ENCODE measurements around the gene NRIP1.

NRIP1 gene

GRCh38 chr21:15003463-15004135, 61.2 kb downstream of the NRIP1 start:
- no peak for DNase-seq

GRCh38 chr21:15001857-15002606, 62.8 kb downstream of the NRIP1 start:
- no peak for DNase-seq

DNA sequence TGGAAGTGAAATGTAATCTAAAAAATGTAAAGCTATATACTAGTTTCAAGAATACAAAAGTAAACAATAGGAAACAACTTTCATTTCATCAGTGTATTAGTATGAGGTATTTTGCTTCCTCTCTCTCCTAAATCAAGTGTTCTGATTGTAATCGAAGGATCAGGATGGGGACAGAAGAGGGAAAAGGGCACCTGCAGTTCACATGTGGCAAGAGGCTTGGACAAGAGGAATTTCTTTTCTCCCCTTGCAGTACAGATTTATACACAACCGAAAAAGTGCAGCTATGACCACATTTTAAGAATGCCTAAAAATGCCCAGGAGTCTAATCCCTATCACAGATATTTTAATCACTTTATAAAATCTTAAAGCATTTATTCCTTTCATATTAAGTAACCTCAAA, 63.7 kb downstream of the NRIP1 start:
- DNase-seq: no peak

DNA sequence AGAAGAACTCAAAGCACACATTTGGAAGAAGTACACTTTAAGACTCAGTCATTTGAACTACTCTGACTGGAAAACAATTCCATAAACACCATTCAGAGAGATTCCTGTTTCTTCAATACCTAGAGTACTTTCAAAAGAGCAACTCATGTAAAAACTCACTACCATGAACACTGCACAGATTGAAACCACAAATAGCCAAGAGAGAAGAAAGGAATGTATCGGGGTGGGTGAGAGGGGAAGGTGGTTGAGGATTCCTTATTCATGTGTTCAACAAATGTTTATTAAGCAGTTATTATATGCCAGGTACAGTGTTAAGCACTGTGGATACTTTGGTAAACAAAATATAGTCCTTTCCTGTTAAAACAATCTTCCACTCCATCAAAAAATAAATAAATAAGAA, 64.7 kb downstream of the NRIP1 start:
- DNase-seq: no peak

GRCh38 chr21:14998784-14999183, 66.0 kb downstream of the NRIP1 start:
- no peak for DNase-seq

DNA sequence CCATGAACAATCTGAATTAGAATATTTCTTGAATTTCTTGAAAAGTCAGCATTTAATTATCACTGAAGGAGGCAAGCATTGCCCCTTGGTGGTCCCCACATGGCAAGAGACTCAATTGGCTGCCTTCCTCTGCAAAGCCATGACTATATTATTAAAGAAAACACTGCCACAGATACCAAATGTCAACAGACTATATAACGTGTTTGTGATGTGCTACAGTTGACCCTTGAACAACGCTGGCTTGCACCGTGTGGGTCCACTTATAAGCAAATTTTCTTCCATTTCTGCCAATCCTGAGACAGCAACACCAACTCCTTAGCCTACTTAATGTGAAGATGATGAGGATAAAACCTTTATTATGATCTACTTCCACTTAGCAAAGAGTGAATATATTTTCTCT, 66.5 kb downstream of the NRIP1 start:
- no peak for DNase-seq

DNA sequence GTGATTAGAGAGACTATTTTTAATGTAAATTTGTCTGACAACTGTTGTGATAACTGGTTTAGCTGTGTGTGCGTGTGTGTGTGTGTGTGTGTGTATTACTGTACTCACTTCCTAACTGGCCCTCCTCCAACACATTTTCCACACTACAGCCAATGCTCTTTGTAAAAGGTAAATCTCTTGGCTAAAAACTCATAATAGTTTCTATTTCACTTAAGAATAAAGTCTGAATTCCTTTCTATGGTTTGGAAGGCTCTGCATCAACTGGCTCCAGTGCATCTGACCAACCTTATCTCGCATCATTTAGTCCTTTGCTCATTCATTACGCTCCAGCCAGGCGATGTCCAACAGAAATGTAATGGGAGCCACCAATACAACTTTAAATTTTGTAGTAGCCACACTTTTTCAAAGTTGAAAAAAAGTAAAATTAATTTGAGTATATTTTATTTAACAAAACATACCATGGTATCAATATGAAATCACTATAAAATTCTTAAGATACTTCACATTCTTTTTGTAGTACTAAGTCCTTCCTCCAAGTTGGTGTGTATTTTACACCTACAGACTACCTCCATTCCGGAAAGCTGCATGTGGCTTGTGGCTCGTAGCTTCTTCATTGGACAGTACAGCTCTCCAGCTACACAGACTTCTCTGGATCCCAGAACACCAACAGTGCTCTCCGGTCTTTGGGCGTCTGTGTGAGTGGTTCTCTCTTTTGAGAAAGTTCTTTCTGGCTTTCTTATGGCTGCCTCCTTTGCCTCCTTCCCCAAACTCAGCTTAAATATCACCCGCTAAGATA, 68.9 kb downstream of the NRIP1 start:
- no peak for DNase-seq

GRCh38 chr21:14995226-14995625, 69.6 kb downstream of the NRIP1 start:
- no peak for DNase-seq

GRCh38 chr21:14993115-14993514, 71.7 kb downstream of the NRIP1 start:
- DNase-seq: no peak

DNA sequence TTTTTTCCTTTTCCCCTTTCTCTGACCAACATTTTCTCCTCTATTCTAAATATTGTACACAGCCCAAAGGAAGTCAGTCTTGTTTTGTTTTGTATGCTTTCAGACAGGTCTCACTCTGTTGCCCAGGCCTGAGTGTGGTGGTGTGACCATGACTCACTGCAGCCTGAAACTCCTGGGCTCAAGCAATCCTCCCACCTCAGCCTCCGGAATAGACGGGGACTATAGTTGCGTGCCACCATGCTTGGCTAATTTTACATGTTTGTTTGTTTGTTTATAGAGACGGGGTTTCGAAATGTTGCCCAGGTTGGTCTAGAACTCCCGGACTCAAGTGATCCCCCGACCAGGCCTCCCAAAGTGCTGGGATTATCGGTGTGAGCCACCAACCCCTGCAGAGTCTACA, 72.8 kb downstream of the NRIP1 start:
- DNase-seq: no peak

GRCh38 chr21:14989359-14989758, 75.4 kb downstream of the NRIP1 start:
- no peak for DNase-seq

GRCh38 chr21:14988760-14989159, 76.0 kb downstream of the NRIP1 start:
- no peak for DNase-seq

GRCh38 chr21:14987370-14988170, 77.2 kb downstream of the NRIP1 start:
- no peak for DNase-seq

DNA sequence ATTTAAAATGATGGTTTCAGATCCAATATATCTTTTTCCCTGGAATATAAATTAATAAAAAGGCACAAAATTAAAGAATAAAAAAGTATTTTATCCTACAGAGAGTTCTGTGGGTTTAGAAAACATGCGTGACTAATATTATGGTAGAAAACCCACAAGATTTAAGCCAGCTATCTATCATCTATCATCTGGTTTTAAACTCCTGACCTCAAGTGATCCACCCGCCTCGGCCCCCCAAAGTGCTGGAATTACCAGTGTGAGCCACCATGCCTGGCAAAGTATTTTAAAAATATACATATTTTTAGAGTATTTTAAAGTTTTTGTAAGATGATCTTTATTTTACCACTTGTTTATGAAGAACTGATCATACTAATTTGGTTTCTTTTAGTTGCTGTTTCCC, 79.5 kb downstream of the NRIP1 start:
- no peak for DNase-seq

DNA sequence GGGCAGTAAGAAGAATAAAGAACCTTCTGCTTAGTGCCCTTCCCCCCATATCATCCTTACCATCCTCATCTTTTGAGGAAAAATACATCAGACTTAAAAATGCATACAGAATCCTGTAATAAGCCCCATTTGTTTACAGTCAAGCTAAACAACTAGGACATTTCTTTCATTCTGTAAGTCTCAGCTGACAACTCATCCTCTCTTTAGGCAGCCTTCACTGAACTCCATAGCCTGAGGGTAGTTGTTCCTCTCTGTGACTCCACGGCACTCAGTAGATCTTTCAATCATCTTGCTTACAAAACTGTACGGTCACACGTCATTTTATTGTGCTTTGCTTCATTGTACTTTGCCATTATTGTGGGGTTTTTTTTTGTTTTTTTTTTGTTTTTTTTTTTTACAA, 82.5 kb downstream of the NRIP1 start:
- no peak for DNase-seq

- no peak for DNase-seq
These were observed 83.6 kb downstream of the NRIP1 start for GRCh38 chr21:14981246-14981645.

DNA sequence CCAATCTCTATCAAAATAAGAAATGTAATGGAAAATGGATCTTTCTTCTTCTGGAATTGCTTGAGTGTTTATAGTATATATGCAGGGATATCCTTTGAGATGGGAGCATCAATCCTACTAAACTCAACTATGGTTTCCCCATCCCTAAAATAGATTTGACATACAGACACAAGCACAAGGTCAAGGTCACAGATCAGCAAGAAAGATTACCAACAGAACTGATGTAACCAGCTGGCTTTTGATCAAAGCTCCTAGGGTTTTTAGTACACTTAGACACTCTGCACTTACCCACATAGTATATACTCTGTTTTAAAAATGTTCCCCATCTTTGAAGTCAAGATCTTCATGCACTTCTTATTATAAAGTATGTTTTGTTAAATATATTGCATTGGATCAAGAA, 85.5 kb downstream of the NRIP1 start:
- DNase-seq: no peak

DNA sequence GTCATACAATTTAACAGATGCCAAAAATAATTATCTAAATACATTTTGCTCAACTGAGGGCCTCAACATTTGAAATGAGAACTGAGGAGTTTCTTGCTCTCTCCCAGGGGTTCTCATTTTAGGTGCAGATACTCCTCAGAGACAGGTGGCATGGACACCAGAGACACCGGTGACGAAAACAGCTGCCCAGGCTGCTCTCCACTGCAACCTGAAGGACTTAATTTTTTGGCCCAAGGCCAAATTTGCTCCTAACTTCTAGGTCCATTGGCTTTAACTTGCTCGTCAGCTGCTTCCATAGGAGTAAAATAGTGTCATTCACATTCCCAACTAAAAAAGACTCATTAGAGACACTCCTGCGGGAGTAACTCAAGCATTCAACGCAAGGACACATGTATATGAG, 87.0 kb downstream of the NRIP1 start:
- DNase-seq: no peak

- DNase-seq: no peak
These were observed 89.5 kb downstream of the NRIP1 start for GRCh38 chr21:14975136-14975919.

DNA sequence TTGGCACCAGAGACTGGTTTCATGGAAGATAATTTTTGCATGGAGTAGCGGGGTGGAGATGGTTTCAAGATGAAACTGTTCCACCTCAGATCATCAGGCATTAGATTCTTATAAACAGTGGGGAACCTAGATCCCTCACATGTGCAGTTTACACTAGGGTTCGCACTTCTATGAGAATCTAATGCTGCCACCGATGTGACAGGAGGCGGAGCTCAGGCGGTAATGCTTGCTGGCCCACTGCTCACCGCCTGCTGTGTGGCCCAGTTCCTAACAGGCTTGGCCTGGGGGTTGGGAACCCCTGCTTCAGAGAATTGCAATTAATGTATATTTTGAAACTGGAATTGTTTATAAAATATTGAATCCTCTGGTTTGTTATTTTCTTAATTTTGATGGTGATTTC, 92.1 kb downstream of the NRIP1 start:
- DNase-seq: no peak

DNA sequence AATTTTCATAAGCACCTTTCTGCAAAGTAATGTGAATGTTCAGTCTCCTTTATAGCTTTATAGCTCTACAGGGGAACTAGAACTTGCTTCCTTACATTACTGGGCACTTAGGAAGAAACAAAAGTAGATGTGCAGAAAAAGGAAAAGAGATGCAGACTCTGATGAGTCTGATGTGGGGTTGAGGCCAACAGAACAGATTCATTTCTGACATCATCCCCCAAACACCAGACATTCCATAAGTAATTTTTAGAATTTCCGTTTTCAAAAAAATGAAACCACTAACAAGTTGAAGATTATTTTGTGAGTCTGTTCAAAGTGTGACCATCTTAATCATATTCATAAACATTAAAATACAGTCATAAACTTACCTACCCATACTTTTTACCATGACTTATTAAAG, 96.0 kb downstream of the NRIP1 start:
- DNase-seq: no peak

DNA sequence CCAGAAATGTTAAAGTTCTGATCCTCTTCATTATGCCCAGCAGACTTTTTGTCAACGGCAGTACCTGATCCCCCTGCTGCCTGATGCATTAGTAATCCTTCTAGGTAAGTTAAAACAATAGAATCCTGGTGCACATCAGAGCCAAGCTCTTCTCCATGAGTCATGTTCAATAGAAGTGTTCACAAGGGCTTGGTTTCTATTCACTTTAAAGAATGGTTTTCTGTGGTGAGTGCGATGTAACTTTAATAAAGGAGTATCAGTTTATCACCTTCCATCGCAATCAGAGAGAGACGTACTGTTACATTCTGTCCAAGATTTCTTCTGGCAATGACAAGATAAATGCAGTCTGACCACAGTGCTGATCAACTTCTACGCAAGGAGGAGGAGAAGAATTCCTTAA, 96.8 kb downstream of the NRIP1 start:
- no peak for DNase-seq
